Measurements from ENCODE around the gene ANK2.

GRCh38 chr4:113059449-113060182 is 10.2 kb downstream of the ANK2 start:
- TF ChIP-seq, protein P1, sequence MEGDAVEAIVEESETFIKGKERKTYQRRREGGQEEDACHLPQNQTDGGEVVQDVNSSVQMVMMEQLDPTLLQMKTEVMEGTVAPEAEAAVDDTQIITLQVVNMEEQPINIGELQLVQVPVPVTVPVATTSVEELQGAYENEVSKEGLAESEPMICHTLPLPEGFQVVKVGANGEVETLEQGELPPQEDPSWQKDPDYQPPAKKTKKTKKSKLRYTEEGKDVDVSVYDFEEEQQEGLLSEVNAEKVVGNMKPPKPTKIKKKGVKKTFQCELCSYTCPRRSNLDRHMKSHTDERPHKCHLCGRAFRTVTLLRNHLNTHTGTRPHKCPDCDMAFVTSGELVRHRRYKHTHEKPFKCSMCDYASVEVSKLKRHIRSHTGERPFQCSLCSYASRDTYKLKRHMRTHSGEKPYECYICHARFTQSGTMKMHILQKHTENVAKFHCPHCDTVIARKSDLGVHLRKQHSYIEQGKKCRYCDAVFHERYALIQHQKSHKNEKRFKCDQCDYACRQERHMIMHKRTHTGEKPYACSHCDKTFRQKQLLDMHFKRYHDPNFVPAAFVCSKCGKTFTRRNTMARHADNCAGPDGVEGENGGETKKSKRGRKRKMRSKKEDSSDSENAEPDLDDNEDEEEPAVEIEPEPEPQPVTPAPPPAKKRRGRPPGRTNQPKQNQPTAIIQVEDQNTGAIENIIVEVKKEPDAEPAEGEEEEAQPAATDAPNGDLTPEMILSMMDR (IDR thresholded peaks at IDR 0.05; ENCODE audit: low read depth, low read length), result no peak
- no peak for TF ChIP-seq MAX (IDR thresholded peaks at IDR 0.05; ENCODE audit: low read depth, low read length)
- no peak for TF ChIP-seq POLR2A (IDR thresholded peaks at IDR 0.05; ENCODE audit: extremely low read depth, insufficient read length)
- no peak for TF ChIP-seq MYC (IDR thresholded peaks at IDR 0.05; ENCODE audit: low read depth, low read length)
